ENCODE data around the gene PCDH19.

- TF ChIP-seq CTCF (IDR thresholded peaks at IDR 0.05) (no peak), POLR2A (IDR thresholded peaks at IDR 0.05) (no peak)
These were observed 46.2 kb downstream of the PCDH19 start for GRCh38 chrX:100363896-100364295.

Measured in testis (tissue), 2 donors.